Measurements from ENCODE around the gene PPTC7.

DNA sequence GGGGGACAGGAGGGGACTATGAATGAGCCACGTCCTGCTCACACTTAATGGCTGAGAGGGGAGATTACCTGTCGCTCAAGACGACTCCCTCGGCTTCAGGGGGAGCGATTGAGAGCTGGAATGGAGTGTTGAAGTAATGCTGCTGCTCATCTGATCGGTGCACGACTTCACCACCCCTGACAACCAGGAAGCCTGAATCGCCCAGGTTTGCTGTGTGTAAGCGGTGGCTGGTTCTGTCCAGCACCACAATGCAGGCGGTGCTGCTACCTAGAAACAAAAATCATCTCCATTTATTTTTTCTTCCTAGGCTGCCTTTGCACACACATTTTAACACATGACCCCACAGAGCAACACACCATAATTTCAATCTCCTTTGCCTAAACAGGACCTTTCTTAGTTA is 37.3 kb downstream of the PPTC7 start:
- TF ChIP-seq, protein P1, sequence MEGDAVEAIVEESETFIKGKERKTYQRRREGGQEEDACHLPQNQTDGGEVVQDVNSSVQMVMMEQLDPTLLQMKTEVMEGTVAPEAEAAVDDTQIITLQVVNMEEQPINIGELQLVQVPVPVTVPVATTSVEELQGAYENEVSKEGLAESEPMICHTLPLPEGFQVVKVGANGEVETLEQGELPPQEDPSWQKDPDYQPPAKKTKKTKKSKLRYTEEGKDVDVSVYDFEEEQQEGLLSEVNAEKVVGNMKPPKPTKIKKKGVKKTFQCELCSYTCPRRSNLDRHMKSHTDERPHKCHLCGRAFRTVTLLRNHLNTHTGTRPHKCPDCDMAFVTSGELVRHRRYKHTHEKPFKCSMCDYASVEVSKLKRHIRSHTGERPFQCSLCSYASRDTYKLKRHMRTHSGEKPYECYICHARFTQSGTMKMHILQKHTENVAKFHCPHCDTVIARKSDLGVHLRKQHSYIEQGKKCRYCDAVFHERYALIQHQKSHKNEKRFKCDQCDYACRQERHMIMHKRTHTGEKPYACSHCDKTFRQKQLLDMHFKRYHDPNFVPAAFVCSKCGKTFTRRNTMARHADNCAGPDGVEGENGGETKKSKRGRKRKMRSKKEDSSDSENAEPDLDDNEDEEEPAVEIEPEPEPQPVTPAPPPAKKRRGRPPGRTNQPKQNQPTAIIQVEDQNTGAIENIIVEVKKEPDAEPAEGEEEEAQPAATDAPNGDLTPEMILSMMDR (IDR thresholded peaks at IDR 0.05), result no peak
- no peak for TF ChIP-seq POLR2A (IDR thresholded peaks at IDR 0.05)
